K562 (cell line): ENCODE data around the gene DNAH10. TPM values are rescaled to one million over a fixed set of nuclear protein-coding genes. Genes with fewer than 3 reads are reported as not detected.

Source experiments
- ATAC-seq: fragments of 200-7000 bp; cut with Tn5 transposase; 3 replicates; pipeline ENCODE4 v1.9.1; 2020; ENCODE audit warnings: moderate library complexity
- BruUV-seq: library from RNA; stranded (reverse); fragments of 400-500 nt; replicated peaks from 2 replicates; lab custom pipeline; 2021; lab: Mats Ljungman, UMichigan
- CTCF ChIA-PET: fragments of 300-600 bp; formaldehyde crosslinking; extraction: SDS; loops from one replicate; lab custom pipeline; 2021; ENCODE audit warnings: low intra/inter-chr PET ratio; lab: Yijun Ruan, JAX
- POLR2A ChIA-PET: fragments of 300-600, 350-650 bp; sonication (Branson Sonifier 250); formaldehyde crosslinking; extraction: SDS; loops from one replicate; lab custom pipeline; 2021; ENCODE audit warnings: antibody characterized with exemption, inconsistent platforms; lab: Yijun Ruan, JAX
- DNase-seq, 4 experiments: peaks; one replicate each; pipeline versions ENCODE4 v3.0.0 to v3.0.0-alpha.2; 2011 to 2018; ENCODE audit warnings: low spot score in 3 of 4, mixed read lengths in 3 of 4; ENCODE audit errors: extremely low read depth in 1 of 4
- FAIRE-seq: peaks from 2 replicates; lab custom pipeline; 2011; peaks lifted over from hg19 to GRCh38; lab: Jason Lieb, UNC
- H2AFZ ChIP-seq: 2 replicates; pipeline ENCODE4 v1.6.0; 2011; ENCODE audit warnings: low read depth, low read length, control low read depth, inconsistent platforms
- H3K27ac ChIP-seq: fragments of 200-600 bp; 3 replicates; pipeline ENCODE4 v1.8.0; 2011; ENCODE audit warnings: low read depth, mild to moderate bottlenecking, control low read depth, inconsistent platforms, low read length, moderate library complexity, mixed read lengths; ENCODE audit errors: extremely low read depth
- H3K27me3 ChIP-seq, 2 experiments: fragments of 300-600 bp in 1 of 2; 2 replicates in 1 of 2; 3 replicates in 1 of 2; pipeline versions ENCODE4 v1.6.0 to v1.8.0; 2011; ENCODE audit warnings: inconsistent platforms in 2 of 2, low read length in 2 of 2, mild to moderate bottlenecking in 1 of 2, mixed read lengths in 1 of 2, moderate library complexity in 1 of 2; ENCODE audit not compliant: control insufficient read depth in 2 of 2, insufficient read depth in 2 of 2
- H3K36me3 ChIP-seq: fragments of 300-600 bp; 3 replicates; pipeline ENCODE4 v1.8.0; 2011; ENCODE audit warnings: mild to moderate bottlenecking, low read length, inconsistent platforms; ENCODE audit not compliant: control insufficient read depth, insufficient read depth
- H3K4me1 ChIP-seq, 2 experiments: fragments of 200-600 bp in 1 of 2; replicated peaks in 1 of 2; 2 replicates in 1 of 2; 3 replicates in 1 of 2; pipeline versions ENCODE4 v1.5.1 to v1.8.0; 2011; ENCODE audit warnings: inconsistent platforms in 2 of 2, low read length in 2 of 2, mild to moderate bottlenecking in 1 of 2, mixed read lengths in 1 of 2, moderate library complexity in 1 of 2; ENCODE audit not compliant: control insufficient read depth in 2 of 2, insufficient read depth in 2 of 2
- H3K4me2 ChIP-seq: 2 replicates; pipeline ENCODE4 v1.6.1; 2011; ENCODE audit warnings: low read length, control low read depth, inconsistent platforms, mixed read lengths; ENCODE audit not compliant: insufficient read depth
- H3K4me3 ChIP-seq: fragments of 200-600 bp; sonication (generic), shearing (Covaris generic); 2 replicates; pipeline ENCODE4 v1.5.1; 2016; ENCODE audit warnings: control low read depth, inconsistent platforms
- H3K79me2 ChIP-seq: fragments of 200-600 bp; 3 replicates; pipeline ENCODE4 v1.8.0; 2011; ENCODE audit warnings: low read length, inconsistent platforms; ENCODE audit not compliant: control insufficient read depth, insufficient read depth
- H3K9ac ChIP-seq, 2 experiments: 2 replicates each; pipeline versions ENCODE4 v1.6.0 to v1.6.1; 2011; ENCODE audit warnings: low read depth in 2 of 2, low read length in 2 of 2, control low read depth in 1 of 2, inconsistent platforms in 1 of 2, mild to moderate bottlenecking in 1 of 2, mixed read lengths in 1 of 2; ENCODE audit not compliant: insufficient read depth in 1 of 2
- H3K9me1 ChIP-seq: one replicate; pipeline ENCODE4 v1.6.0; 2011; ENCODE audit warnings: inconsistent platforms, mild to moderate bottlenecking, low read length, moderate library complexity; ENCODE audit not compliant: control insufficient read depth, insufficient read depth
- H3K9me3 ChIP-seq: replicated peaks from 2 replicates; pipeline ENCODE4 v1.5.1; 2011; ENCODE audit warnings: low read depth, low read length, inconsistent platforms; ENCODE audit not compliant: control insufficient read depth, insufficient read depth
- H4K20me1 ChIP-seq: replicated peaks from 2 replicates; pipeline ENCODE4 v1.6.1; 2011; ENCODE audit warnings: low read length, inconsistent platforms, mixed read lengths; ENCODE audit not compliant: control insufficient read depth, insufficient read depth
- CBX3 ChIP-seq, 2 experiments: IDR thresholded peaks; 1 replicate in 1 of 2; 2 replicates in 1 of 2; pipeline ENCODE4 v1.6.1; 2012; ENCODE audit warnings: inconsistent platforms in 2 of 2, low read length in 2 of 2, borderline replicate concordance in 1 of 2, control low read depth in 1 of 2
- CBX5 ChIP-seq: IDR thresholded peaks from 2 replicates; pipeline ENCODE4 v1.6.1; 2014; ENCODE audit warnings: low read depth, borderline replicate concordance
- TRIM24 ChIP-seq, 2 experiments: fragments of 450-650 bp; IDR thresholded peaks; 2 replicates each; pipeline ENCODE4 v1.6.1; 2016
- TRIM28 ChIP-seq: fragments of 450-650 bp; IDR thresholded peaks from 2 replicates; pipeline ENCODE4 v1.6.1; 2017
- ZNF280A ChIP-seq: fragments of 450-650 bp; IDR thresholded peaks from 2 replicates; pipeline ENCODE4 v1.6.1; 2018; ENCODE audit warnings: mild to moderate bottlenecking, low read depth; ENCODE audit not compliant: partially characterized antibody
- ZNF316 ChIP-seq: fragments of 450-650 bp; IDR thresholded peaks from 2 replicates; pipeline ENCODE4 v1.6.1; 2016
- ZNF354B ChIP-seq: fragments of 250-450 bp; sonication (Bioruptor Pico); IDR thresholded peaks from 2 replicates; pipeline ENCODE4 v1.4.0; 2020
- ZNF384 ChIP-seq: IDR thresholded peaks from 2 replicates; pipeline ENCODE4 v1.6.1; 2012; ENCODE audit warnings: low read depth, low read length, improper control_type of control experiment
- WGBS: fragments of 100-300 bp; shearing (Covaris generic); methylation state at CpG from one replicate; pipeline ENCODE4 v1.1.6; 2016; ENCODE audit warnings: low coverage, mixed read lengths; ENCODE audit not compliant: insufficient coverage; ENCODE audit errors: missing lambda C conversion rate; 5-methylcytosine and 5-hydroxymethylcytosine counted together
- in situ Hi-C: fragments of 300-500 bp; cut with MboI; formaldehyde crosslinking; loops from 4 replicates; pipeline ENCODE4 v1.15.0; 2018; ENCODE audit warnings: inconsistent platforms, mixed read lengths
- intact Hi-C: fragments of 100-400 bp; cut with micrococcal nuclease; formaldehyde crosslinking; loops from 2 replicates; pipeline ENCODE4 v1.14.2; 2022
- polyA plus RNA-seq, 8 experiments: library from polyadenylated mRNA; depleted of rRNA in 4 of 8; stranded (reverse) in 5 of 8; unstranded in 3 of 8; fragments of >200 nt; fragmentation: Nextera tagmentation in 2 of 8; fragmentation: Illumina TruSeq in 1 of 8; extraction: Ambion mirVana in 2 of 8; extraction: Trizol in 1 of 8; gene quantifications; 2 replicates each; pipeline versions ENCODE4 v1.2.1 to v1.2.3, GENCODE V29; 2011 to 2014; ENCODE audit warnings: inconsistent platforms in 1 of 8, missing spikeins in 1 of 8
- total RNA-seq, 7 experiments: library from RNA; depleted of rRNA in 6 of 7; stranded (reverse); fragments of >200 nt in 6 of 7; fragmentation: Illumina TruSeq in 2 of 7; extraction: Trizol in 2 of 7; gene quantifications; 2 replicates each; pipeline versions ENCODE4 v1.2.1 to v1.2.3, GENCODE V29; 2011 to 2021; ENCODE audit warnings: low replicate concordance in 1 of 7

Gene DNAH10
- total and polyA plus RNA-seq, 9 of the 15 experiments (the other 6 are each of a cell fraction or from before 2014, with no cell fraction given) = 0.01 to 0.06 (median 0.04) TPM; not detected in 1

DNA sequence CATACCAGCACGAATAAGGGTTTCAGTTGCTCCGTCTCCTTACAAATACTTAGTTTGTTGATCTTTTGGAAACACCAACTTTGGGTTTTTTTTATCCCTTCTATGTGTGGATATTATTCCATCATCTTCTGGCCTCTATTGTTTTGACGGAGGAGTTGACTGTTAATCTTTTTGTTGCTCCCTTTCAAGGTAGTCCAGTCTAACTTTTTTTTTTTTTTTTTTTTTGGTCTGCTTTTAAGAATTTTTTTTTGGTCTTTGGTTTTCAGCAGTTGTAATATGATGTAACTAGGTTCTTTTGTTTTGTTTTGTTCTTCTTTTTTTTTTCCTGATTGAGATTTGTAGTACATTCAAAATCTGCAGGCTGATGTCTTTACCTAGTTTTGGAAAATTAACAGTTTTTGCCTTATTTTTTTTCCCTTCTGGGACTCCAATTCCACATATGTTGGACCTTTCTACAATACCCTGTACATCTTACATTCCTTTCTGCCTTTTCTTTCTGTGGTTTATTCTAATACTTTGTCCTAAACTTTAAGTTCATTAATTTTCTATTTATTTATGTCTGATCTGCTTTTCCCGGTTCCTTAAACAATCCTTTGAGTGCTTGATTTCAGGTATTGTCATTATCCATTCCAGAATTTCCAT, 54.9 kb downstream of the DNAH10 start:
- Histone ChIP-seq H3K4me3 (no peak overlapping the region), H3K9ac (no peak overlapping the region), H4K20me1 (no peaks in the 10 kb centered on the region), H3K27ac (no peak overlapping the region), H3K4me2 (no peak overlapping the region), H3K4me1 (no peaks in the 10 kb centered on the region), H3K9me1 (no peaks in the 10 kb centered on the region), H3K9me3 (peaks cover 3% of the 10 kb centered on the region; the same call in 1 of the 2 replicates), H3K27me3 (peaks cover 6 to 20% of the 10 kb centered on the region in 2 experiments; a peak in 2 of 5 replicates), H3K36me3 (no peaks in the 10 kb centered on the region), H3K79me2 (no peaks in the 10 kb centered on the region), H2AFZ (no peak overlapping the region)
- ChIA-PET POLR2A (no interaction called here), CTCF (no interaction called here)
- intact Hi-C loops (no loop called here), in situ Hi-C loops (no loop called here)
- WGBS = 1% methylated on average over 4 of the region's 4 CpGs
- BruUV-seq = no TSS peak
- FAIRE-seq (no peak), DNase-seq (no peak), ATAC-seq (no peak)
- TF ChIP-seq ZNF280A (peak; percentile 36), TRIM28 (peak; percentile 87), CBX3 (IDR thresholded peaks at IDR 0.05; ENCODE audit: borderline replicate concordance in 1 of 2, low read length in 2 of 2) (peak in 1 of 2 experiments; percentile 73; a peak in 1 of 3 replicates), ZNF354B (CRISPR knock-in tag) (no peak), TRIM24 (IDR thresholded peaks at IDR 0.05) (peak in 1 of 2 experiments; percentile 55; a peak in 1 of 4 replicates), CBX5 (0 out of 2 replicates have a peak, but pooled peaks have one; percentile 47), ZNF384 (peak; percentile 67), ZNF316 (no peak)
